Cortex of kidney (tissue), 1 donor: ENCODE measurements around the gene MAFB.
"Not testable (repeated sequence)": the region's sequence is repeated elsewhere in the genome, so short reads cannot be mapped to it uniquely, and the experiment has no call there.

Source experiments
- DNase-seq: peaks from one replicate; lab custom pipeline; 2025; lab: John Stamatoyannopoulos, UW

MAFB gene

GRCh38 chr20:40689100-40689942, at the start of gene MAFB:
TSS of gene MAFB (minus strand) at chr20:40689236. CDS start at chr20:40688850, 386 bp downstream.
- peak; percentile 52 for DNase-seq

GRCh38 chr20:40736468-40736867, 47.4 kb upstream of the MAFB start:
- not testable (repeated sequence) for DNase-seq

GRCh38 chr20:40728996-40729395, 40.0 kb upstream of the MAFB start:
- no peak for DNase-seq

GRCh38 chr20:40728470-40728869, 39.4 kb upstream of the MAFB start:
- DNase-seq, result no peak

GRCh38 chr20:40727960-40728359, 38.9 kb upstream of the MAFB start:
- no peak for DNase-seq

GRCh38 chr20:40726776-40727175, 37.7 kb upstream of the MAFB start:
- no peak for DNase-seq

GRCh38 chr20:40724566-40724965, 35.5 kb upstream of the MAFB start:
- DNase-seq, result no peak

- DNase-seq, result no peak
Measured at GRCh38 chr20:40720826-40721225, 31.8 kb upstream of the MAFB start.

- no peak for DNase-seq
Measured at GRCh38 chr20:40720099-40720498, 31.1 kb upstream of the MAFB start.

GRCh38 chr20:40718982-40719729, 30.1 kb upstream of the MAFB start:
- DNase-seq, result no peak

- DNase-seq, result no peak
Measured at GRCh38 chr20:40718214-40718977, 29.4 kb upstream of the MAFB start.

GRCh38 chr20:40717343-40717865, 28.4 kb upstream of the MAFB start:
- DNase-seq, result no peak

GRCh38 chr20:40715491-40715890, 26.5 kb upstream of the MAFB start:
- no peak for DNase-seq

GRCh38 chr20:40714916-40715315, 25.9 kb upstream of the MAFB start:
- DNase-seq, result no peak

GRCh38 chr20:40714109-40714508, 25.1 kb upstream of the MAFB start:
- no peak for DNase-seq

- no peak for DNase-seq
Measured at GRCh38 chr20:40713508-40713907, 24.5 kb upstream of the MAFB start.

- DNase-seq, result no peak
Measured at GRCh38 chr20:40711079-40711478, 22.0 kb upstream of the MAFB start.

GRCh38 chr20:40710603-40711002, 21.6 kb upstream of the MAFB start:
- DNase-seq, result no peak

GRCh38 chr20:40706977-40707582, 18.0 kb upstream of the MAFB start:
- DNase-seq, result no peak

GRCh38 chr20:40705413-40705812, 16.4 kb upstream of the MAFB start:
- no peak for DNase-seq

GRCh38 chr20:40704828-40705227, 15.8 kb upstream of the MAFB start:
- DNase-seq, result no peak
